EL (cell line): ENCODE data around the gene ACOT6.
A peak's percentile ranks its signal among the peaks of the same experiment; 100 is the strongest.
"Not testable (repeated sequence)": the region's sequence is repeated elsewhere in the genome, so short reads cannot be mapped to it uniquely, and the experiment has no call there.

Experiments
- DNase-seq: peaks from one replicate; pipeline ENCODE4 v3.0.0-alpha.2; 2016

The ACOT6 gene

GRCh38 chr14:73655851-73656250, 43.5 kb downstream of the ACOT6 start:
- no peak for DNase-seq

GRCh38 chr14:73659202-73659601, 46.9 kb downstream of the ACOT6 start:
- not testable (repeated sequence) for DNase-seq

GRCh38 chr14:73660511-73660910, 48.2 kb downstream of the ACOT6 start:
- no peak for DNase-seq

- DNase-seq, result peak; percentile 61
Measured at GRCh38 chr14:73661872-73662271, 49.6 kb downstream of the ACOT6 start.

GRCh38 chr14:73662487-73662943, 50.2 kb downstream of the ACOT6 start:
- DNase-seq, result peak; percentile 97

- no peak for DNase-seq
Measured at GRCh38 chr14:73663548-73664212, 51.4 kb downstream of the ACOT6 start.

- DNase-seq, result no peak
Measured at GRCh38 chr14:73665130-73665529, 52.8 kb downstream of the ACOT6 start.

- no peak for DNase-seq
Measured at GRCh38 chr14:73666583-73666982, 54.3 kb downstream of the ACOT6 start.

GRCh38 chr14:73667854-73668253, 55.5 kb downstream of the ACOT6 start:
- no peak for DNase-seq
